ENCODE measurements around the gene HEG1.

The HEG1 gene

DNA sequence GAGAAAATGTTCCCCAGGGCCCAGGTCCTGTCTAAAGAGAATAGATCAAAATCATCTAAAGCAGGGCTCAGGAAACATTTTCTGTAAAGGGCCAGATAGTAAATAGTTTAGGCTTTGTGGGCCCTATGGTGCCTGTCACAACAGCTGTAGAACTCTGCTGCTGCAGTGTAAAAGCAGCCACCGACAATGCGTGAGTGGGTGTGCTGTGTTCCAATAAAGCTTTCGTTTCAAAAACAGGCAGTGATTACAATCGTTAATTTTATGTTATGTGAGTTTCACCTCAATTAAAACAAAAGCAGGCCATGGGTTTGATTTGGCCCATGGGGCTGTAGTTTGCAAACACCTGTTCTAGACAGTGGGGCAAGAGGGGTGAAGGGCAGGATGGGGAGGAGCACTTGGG lies 12.5 kb upstream of the HEG1 start:
- DNase-seq: no peak

- DNase-seq: no peak
Observed at GRCh38 chr3:125067225-125067624, 11.4 kb upstream of the HEG1 start.

- DNase-seq: no peak
Observed at GRCh38 chr3:125062904-125063618, 7.3 kb upstream of the HEG1 start.

DNA sequence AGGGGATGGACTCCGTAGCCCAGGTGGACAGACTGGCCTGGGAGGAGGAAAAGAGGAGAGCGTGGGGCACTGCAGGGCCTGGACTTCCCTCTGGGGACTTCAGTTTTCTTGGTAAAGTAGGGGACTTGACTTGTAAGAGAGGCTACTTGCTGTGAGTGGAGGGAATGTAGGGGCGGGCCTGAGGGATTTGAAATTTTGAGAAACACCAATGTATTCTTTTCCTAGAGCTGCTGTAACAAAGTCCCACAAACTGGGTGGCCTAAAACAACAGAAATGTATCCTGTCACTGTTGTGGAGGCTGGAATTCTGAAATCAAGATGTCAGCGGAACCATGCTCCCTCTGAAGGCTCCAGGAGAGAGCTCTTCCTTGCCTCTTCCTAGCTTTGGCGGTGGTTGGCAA lies 5.8 kb upstream of the HEG1 start:
- no peak for DNase-seq

- DNase-seq: no peak
Observed at GRCh38 chr3:125061170-125061569, 5.4 kb upstream of the HEG1 start.

DNA sequence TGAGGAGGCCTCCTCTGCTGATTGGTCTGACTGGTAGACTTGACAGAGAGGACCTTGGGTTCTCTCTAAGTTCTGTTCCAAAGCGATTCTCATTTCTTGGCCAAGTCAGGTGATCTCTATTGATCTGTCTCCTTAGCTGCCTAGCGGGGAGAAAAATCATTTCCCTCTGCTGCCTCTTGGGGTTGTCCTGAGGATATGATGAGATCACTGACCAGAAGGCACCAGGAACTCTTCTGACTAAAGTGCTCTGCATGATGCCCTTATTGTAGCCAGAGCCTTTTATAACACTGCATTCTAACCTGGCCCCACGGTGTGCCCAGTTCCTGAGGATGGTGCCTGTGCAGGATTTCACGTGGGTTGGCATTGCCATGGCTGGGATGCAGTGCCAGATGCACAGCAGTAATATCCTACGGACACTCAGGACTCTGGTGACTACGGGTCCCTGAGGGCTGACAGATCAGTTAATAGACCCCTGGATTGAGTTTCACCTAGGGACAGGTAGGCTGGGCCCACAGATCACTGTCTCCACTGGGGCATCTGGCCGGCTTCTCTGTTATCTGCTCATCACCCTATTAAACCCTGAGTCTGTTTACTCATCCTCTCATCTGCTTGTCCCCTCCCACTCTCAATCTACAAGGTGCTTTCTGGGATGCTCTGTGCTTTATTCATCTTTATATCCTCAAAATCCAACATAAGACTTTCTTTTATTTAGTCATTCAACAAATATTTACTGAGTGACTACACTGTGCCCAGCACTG lies 3.9 kb upstream of the HEG1 start:
- no peak for DNase-seq

- no peak for DNase-seq
Observed at GRCh38 chr3:125058959-125059358, 3.2 kb upstream of the HEG1 start.

DNA sequence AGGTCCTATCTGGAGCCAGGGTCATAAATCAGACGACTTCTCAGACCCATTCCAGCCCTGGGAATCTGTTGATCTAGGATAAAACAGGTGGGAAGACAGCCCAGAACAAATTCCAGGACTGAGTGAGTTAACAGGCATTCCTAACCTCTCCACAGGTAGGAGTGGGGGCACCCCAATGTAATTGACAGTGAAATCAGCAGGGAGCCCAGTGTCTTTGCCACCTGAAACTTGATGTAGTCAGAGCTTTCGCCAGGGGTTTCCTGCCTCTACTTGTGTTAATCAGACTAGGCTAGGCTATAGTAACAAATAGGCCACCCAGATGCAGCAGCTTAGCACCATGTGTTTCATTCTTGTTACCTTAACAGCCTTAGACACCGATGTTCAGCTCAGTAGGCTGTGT lies 2.7 kb upstream of the HEG1 start:
- DNase-seq: no peak

DNA sequence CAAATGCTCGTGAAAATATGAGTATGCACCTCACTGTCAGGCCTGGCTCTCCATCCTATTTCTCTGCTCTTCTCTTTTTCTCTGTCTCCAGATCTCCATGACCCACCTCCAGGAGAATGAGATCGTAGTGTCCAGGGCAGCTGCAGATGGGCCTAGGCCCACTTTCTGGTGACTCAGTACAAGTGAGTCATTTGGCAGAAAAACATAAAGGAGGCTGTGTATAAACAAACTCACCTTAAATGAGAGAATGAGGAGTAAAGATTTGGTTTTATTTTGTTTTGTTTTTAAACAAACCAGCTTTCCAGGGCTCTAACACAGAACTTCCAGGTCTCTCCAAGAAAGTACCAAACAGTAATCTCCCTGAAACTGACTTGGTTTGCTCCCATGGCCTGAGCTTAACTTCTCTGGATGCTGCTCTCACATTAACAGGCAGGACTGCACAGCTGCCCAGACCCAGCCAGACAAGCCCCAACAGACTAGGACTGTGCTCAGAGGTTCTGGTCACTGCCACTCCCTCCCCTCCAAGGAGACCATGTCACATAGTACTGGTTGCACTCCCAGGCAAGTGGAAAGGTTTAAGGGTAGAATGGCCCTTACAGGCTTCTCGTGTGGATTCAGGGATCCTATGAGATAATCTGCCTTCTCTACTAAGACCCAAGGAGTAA lies 1.5 kb upstream of the HEG1 start:
- no peak for DNase-seq

- DNase-seq: no peak
Observed at GRCh38 chr3:125055331-125055912, 375 bp downstream of the HEG1 start.

DNA sequence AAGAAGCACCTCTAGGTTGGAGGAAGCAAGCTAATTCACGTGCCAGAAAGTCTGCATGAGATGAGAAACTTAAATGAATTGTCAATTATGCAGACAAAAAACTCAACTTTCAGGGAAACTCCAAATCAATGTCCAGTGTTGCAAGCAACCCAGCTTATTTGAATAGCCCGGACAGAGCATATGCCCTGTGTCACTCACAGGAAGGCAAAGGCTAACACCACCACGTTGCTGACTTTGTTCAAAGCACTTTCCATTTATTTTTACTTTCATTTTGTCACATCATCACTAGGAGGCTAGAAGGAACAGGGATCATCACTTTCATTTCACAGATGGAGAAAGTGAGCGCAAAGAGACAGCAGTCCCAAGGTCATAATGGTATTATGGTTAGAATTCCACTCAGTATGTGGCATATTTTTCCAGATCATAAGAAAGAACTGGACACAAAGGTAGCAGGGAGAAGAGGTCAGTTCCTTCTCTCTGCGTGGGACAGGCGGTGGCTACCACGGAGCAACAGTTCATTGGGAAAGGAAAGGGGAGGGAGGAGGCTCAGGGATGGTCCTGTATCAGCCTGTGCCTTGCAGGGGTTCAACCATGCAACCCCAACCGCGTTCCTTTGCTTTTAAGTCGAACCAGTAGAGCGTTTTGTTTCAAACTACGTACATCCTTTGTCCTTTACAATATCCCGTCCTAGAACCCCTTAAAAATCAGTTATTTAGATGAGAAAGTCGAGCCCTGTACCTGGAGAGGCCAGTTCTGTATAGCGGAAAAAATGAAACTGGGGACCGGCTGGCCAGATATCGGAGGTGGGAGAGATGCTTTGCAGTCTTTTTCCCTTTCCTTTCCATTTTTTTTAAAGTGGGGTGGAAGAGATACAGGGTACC lies 1.1 kb downstream of the HEG1 start:
- no peak for DNase-seq

GRCh38 chr3:125054062-125054448 lies 1.7 kb downstream of the HEG1 start:
- no peak for DNase-seq

DNA sequence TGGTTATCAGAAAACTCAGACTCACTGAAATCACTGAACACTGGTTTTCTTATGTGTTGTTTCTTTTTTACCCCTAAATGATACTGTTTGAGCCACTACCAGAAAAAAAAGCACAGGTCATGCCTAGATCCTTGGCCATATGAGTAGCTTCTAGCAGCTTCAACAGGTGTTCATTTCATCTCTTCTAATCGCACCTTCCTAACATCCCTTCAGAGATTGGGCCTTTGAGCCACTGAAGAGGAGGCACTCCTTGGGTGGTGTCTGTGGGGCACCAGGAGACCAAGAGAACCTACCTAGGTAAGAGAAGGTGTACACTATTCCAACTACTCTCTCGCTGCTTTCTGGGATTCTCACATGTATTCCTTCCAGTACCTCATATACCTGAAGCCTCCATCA lies 2.5 kb downstream of the HEG1 start:
- no peak for DNase-seq

DNA sequence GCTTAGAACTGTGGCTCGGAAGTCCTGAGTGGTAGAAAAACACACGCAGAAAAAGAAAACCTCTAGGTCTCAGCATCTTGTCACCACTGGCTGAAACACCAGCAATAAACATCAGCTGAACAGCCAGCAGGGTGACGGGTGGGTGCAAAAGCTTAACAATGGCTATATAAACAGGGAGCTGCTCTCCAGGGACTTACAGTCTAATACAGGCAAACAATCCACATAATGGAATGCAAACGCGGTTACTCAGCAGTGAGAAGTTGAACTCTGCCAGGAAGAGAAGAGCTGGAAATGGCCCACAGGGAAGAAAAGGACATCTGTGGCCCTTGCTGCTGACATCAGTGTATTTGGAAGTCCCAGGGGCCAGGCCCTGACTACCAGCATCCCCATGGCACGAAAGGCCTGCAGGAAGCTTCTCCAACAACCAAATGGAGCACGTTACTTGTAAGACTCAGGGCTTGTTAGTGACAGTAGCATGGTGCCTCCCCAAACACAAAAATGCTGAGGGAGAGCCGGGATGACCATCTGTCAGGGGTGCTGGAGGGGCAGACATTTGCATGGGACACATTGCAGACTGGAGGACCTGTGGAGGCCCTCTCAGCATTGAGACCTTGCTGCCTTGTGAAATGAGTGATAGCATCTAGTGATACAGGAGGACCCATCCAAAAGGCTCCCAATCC lies 3.0 kb downstream of the HEG1 start:
- DNase-seq: no peak

- no peak for DNase-seq
Observed at GRCh38 chr3:125051715-125052581, 3.8 kb downstream of the HEG1 start.

DNA sequence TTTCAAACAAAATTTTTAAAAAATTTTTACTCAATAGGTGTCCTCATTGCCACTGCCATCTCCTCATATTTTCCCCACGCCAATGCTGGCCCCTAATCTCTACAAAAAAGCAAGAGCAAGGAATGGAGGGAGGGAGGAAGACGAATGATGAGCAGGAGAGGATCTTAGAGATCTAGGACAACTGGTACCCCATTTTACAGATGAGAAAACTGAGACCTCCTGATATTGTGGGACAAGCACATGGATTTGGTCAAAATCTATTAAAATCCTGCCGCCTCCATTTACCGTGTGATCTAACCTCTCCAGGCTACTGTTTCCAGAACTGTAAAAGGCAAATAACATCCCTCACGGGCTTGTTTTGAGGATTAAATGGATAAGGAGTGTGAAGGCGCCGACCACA lies 4.6 kb downstream of the HEG1 start:
- DNase-seq: no peak

DNA sequence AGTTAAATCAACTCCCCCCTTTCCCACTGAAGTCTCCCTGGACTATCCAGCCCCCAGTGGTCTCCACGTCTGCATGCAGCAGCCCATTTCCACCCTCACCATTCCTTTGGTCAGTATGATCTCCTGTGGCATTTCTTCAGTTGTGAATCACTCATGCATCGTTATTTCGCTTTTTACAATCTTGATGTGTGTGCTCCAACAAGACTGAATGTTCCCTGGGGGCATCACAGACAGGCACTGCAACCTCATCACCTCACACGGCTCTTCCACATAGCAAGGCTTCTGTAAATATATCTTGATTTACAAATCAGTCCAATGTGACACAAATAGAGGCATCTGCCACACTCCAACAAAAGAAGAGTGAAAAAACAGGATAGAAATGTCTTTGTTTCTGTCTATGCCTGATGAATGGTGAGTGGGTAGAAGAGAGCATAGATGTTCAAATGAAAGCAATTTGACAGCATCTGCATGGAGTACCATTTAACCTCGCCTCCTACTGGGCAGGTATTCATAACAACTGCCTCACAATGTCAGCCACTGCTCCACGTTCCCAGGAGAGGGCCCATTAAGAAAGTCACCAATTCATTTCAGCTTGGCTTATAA lies 5.2 kb downstream of the HEG1 start:
- DNase-seq: no peak

- no peak for DNase-seq
Observed at GRCh38 chr3:125048282-125048681, 7.5 kb downstream of the HEG1 start.

GRCh38 chr3:125045965-125046364 lies 9.8 kb downstream of the HEG1 start:
- no peak for DNase-seq

DNA sequence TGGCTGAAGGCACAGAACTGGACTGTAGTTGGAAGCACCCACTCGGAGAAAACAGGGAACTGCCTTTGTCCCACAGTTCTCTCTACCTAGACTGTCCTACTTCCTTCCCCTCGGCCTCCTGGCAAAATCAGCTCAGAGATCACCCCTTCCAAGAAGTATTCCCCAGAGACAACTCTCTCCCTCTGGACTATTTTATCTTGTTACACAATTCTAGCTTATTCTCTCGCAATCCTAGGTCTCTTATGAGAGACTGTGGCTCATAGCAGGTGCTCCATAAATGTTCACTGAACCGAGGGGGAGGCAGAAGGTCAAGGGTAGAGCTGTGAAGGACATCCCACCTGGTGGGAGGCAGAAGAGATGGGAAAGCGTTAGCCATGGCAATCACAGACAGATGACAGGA lies 10.6 kb downstream of the HEG1 start:
- DNase-seq: no peak

Data from NCI-H1048 (cell line).